Brain microvascular endothelial cell (primary cell): ENCODE results near the gene CAMK2A.

Source experiments
- DNase-seq: peaks from one replicate; pipeline ENCODE4 v3.0.0-alpha.2; 2020
- H3K27ac ChIP-seq: fragments of 250-450 bp; sonication (Bioruptor Pico); 2 replicates; pipeline ENCODE4 v1.5.1; 2020; ENCODE audit warnings: mild to moderate bottlenecking, moderate library complexity
- H3K27me3 ChIP-seq: fragments of 250-450 bp; sonication (Bioruptor Pico); replicated peaks from 2 replicates; pipeline ENCODE4 v1.5.1; 2020; ENCODE audit warnings: mild to moderate bottlenecking
- H3K36me3 ChIP-seq: fragments of 250-450 bp; sonication (Bioruptor Pico); replicated peaks from 2 replicates; pipeline ENCODE4 v1.5.1; 2020; ENCODE audit warnings: mild to moderate bottlenecking
- H3K4me3 ChIP-seq: 2 replicates; pipeline ENCODE4 v1.5.1; 2011; ENCODE audit warnings: low read depth, mild to moderate bottlenecking, control low read depth, low read length, moderate library complexity
- in situ Hi-C: cut with HindIII; loops from 2 replicates; pipeline ENCODE4 v1.10.0; 2017; ENCODE audit warnings: low sequenced_read_pairs, low pct_ligation_motif_present
- TF ChIP-seq, protein P1 (sequence below): IDR thresholded peaks from 2 replicates; pipeline ENCODE4 v1.5.1; 2011; ENCODE audit warnings: low read depth, mild to moderate bottlenecking, moderate library complexity, low read length, control low read depth, inconsistent platforms; ENCODE audit errors: missing control alignments

CAMK2A gene

DNA sequence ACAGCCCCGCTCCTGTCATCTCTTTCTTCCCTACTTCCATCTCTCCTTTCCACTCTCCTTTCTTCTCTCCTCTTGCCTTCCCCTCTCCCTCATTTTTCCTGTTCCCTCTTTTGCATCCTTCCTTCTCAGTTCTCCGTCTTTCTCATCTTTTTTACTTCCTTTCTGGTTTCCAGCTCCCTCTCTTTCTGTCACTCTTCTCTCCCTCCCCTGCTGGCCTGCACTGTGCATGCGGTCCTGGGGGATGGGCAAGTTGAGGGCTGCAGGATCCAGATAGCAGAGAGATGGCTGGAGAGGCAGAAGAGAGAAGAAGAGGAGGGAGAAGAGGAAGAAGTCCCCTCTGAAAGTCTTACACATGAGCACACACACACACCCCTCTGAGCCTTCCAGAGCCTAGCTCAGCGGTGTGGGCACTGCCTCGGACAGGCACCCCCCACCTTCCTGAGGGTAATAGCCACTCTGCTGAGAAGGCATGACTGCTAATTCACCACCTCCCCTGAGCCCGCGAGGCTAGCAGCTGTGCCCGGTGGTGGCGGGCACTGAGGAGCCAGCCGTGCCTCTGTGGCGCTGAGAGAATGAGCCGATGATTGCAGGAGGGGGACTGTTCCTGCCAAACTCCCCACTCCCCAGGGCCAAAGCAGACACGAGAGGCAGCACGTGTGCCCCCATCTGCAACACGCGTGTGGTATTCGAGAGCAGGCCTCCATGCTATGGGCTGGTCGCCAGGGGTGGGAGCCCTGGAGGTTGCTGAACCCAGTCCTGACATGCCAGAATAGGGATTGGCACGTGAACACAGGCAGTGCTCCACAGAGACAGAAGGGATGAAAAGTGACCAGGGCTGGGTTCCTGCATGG is 3.7 kb upstream of the CAMK2A start:
- H3K36me3 ChIP-seq, result no peaks in the 10 kb centered on the region
- no peak overlapping the region for H3K4me3 ChIP-seq
- no peak overlapping the region for H3K27ac ChIP-seq
- TF ChIP-seq, protein P1, sequence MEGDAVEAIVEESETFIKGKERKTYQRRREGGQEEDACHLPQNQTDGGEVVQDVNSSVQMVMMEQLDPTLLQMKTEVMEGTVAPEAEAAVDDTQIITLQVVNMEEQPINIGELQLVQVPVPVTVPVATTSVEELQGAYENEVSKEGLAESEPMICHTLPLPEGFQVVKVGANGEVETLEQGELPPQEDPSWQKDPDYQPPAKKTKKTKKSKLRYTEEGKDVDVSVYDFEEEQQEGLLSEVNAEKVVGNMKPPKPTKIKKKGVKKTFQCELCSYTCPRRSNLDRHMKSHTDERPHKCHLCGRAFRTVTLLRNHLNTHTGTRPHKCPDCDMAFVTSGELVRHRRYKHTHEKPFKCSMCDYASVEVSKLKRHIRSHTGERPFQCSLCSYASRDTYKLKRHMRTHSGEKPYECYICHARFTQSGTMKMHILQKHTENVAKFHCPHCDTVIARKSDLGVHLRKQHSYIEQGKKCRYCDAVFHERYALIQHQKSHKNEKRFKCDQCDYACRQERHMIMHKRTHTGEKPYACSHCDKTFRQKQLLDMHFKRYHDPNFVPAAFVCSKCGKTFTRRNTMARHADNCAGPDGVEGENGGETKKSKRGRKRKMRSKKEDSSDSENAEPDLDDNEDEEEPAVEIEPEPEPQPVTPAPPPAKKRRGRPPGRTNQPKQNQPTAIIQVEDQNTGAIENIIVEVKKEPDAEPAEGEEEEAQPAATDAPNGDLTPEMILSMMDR, result peak; percentile 23
- H3K27me3 ChIP-seq, result no peaks in the 10 kb centered on the region
- in situ Hi-C loops, result no loop called here
- DNase-seq, result no peak

DNA sequence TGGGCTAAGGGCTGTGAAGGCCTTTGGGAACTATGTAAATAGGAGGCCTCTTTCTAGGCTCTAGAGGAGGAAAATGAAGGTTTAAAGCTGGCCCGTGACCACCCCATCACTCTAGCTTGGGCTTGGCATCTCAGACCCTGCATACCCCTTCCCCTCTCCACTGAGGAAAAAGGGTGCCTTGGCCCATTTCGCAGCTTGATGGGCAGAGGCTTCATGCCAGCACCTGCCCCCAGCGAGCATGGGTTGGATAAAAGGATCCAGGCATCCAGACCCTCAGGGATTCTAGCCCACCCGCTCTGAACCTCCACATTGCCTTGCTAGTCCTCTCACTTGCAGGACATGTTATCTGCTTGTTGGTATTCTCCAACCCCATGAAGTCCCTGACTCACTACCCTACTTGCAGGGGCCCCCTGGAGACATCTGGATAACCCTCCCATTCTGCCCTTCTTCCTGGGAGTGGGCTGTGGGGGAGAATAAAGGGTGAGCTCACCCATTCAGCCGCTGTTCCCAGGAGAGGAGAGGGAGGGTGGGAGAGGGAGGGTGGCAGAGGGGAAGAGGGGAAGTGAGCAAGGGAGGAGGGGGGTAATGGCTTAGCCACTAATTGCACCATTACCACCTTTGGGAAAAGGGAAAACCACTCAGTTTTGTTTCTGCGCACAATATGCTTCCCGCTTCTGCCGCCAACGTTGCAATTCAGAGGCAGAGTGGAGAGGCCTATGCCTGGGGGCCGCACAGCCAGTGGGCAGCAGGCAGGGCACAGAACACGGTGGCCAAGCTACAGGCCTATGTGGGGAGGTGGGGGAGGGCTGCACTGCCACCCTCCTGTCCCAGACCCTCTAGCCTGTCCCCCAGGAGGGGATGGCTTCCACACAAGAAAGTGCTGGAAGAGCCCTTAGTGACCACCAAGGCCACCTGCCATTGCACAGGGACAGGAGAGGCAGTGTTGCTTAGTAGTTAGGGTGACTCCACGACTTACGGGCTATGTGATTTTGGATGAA is 2.1 kb upstream of the CAMK2A start:
- H3K36me3 ChIP-seq, result no peaks in the 10 kb centered on the region
- H3K27ac ChIP-seq, result no peak overlapping the region
- in situ Hi-C loops, result no loop called here
- no peaks in the 10 kb centered on the region for H3K27me3 ChIP-seq
- no peak overlapping the region for H3K4me3 ChIP-seq
- DNase-seq, result no peak
- TF ChIP-seq, protein P1, result no peak

DNA sequence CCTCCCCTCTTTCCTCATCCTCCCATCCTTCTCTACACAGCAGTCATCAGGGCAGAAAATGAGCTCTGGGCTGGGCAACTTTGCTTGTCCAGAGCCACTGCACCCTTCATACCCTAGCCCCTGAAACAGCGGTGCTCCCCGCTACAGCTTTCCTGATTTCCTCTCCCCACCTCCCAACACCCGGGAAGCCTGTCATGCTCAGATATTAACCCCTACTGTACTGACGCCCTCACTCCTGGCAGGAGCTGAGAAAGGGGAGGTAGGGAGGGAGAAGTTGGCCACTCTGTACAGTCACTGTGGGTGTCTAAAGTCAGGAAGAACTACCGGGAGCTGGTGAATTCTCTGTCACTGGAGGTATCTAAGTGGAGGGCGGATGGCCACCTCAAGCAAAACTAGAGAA is 782 bp downstream of the CAMK2A start:
- Histone ChIP-seq H3K27me3 (no peaks in the 10 kb centered on the region), H3K36me3 (no peaks in the 10 kb centered on the region), H3K4me3 (no peak overlapping the region), H3K27ac (no peak overlapping the region)
- TF ChIP-seq, protein P1, result no peak
- no peak for DNase-seq
- in situ Hi-C loops, result no loop called here

DNA sequence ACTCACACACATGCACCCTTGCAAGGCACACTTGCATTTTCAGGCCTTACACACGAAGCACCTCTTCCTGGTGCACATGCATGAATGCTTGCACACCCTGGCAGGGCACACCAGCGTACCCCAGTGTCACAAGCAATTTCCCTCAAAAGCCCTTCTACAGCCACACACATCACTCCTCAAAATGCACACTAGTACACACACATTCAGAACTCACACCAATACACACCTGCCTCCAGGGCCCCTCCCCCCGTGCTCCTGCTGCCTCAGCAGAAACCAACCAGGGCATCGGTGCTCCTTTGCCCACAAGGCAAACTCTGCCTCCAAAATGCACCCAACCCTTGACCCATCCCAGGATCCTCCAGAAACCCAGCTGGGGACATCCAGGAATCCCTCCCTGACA is 1.2 kb downstream of the CAMK2A start:
- TF ChIP-seq, protein P1, result no peak
- H3K27ac ChIP-seq, result no peak overlapping the region

DNA sequence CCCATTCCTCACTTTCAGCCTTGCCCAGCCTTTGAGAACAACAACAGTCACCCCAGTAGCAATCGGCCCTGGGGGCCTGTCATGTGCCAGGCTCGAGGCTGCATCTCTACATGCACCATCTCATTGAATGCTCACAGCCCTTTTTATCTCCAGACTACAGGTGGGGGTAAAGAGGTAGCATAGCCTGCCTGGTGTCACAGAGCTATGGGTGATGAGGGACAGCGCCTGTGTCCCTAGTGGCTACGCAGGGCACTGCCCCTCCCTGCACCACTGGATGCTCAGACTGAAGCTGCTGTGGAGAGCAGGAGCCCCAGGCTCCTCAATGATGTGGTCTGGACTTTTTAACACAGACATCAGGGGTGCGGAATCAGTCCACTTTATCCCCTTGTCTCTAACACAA is 2.8 kb downstream of the CAMK2A start:
- no peak for DNase-seq

More for the DNA sequence above, 1.2 kb downstream of the CAMK2A start:
- Histone ChIP-seq H3K36me3 (no peaks in the 10 kb centered on the region), H3K4me3 (no peak overlapping the region), H3K27me3 (no peaks in the 10 kb centered on the region)
- in situ Hi-C loops, result no loop called here
- no peak for DNase-seq

More for the DNA sequence above, 2.8 kb downstream of the CAMK2A start:
- no peaks in the 10 kb centered on the region for H3K27me3 ChIP-seq
- no peaks in the 10 kb centered on the region for H3K36me3 ChIP-seq
- H3K27ac ChIP-seq, result no peak overlapping the region
- TF ChIP-seq, protein P1, result peak; percentile 59
- in situ Hi-C loops, result no loop called here
- no peak overlapping the region for H3K4me3 ChIP-seq
